ENCODE data around the gene ANKRD34A.

The ANKRD34A gene

DNA sequence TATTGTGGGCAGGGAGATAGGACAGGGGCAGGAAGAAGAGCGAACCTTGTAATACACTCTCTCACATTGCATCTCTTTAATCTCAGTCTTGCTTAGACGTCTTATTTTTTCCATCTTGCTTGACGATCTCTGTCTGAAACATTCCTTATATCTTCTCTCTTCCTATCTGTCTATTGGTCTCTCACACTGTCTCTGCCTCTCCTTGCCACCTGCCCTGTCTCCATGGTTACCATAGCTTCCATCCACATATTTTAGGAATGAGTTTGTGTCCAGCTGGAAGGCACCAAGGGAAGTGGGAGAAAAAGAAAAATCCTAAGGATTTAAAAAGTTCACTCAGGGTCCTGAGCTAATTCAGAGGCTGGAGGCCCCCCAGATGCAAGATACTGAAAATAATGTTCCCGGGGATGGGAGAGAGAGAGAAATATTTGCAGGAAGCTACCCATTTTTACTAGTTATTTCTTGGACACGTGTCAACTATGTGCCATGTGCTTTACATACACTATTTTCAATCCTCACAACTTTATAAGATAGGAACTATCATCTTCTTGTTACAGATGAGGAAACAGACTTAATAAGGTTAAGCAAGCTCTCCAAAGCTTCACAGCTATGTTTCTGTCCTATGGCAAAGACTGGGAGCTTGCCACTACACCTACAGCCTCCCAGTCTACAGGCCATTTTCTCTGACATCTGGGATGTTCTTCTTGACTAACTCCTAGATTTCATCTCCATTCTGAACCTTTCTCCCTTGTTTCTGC is 933 bp downstream of the ANKRD34A start:
- Mint-ChIP-seq H3K4me1 (ENCODE audit: low read depth) (peaks cover 47% of the 10 kb centered on the region), H3K4me3 (peak overlapping the region; percentile 95), H3K9me3 (peaks cover 14% of the 10 kb centered on the region), H3K27ac (peak overlapping the region; percentile 86), H3K27me3 (ENCODE audit: low read depth) (peaks cover 6% of the 10 kb centered on the region), H3K36me3 (ENCODE audit: low read depth) (peaks cover 10% of the 10 kb centered on the region)

DNA sequence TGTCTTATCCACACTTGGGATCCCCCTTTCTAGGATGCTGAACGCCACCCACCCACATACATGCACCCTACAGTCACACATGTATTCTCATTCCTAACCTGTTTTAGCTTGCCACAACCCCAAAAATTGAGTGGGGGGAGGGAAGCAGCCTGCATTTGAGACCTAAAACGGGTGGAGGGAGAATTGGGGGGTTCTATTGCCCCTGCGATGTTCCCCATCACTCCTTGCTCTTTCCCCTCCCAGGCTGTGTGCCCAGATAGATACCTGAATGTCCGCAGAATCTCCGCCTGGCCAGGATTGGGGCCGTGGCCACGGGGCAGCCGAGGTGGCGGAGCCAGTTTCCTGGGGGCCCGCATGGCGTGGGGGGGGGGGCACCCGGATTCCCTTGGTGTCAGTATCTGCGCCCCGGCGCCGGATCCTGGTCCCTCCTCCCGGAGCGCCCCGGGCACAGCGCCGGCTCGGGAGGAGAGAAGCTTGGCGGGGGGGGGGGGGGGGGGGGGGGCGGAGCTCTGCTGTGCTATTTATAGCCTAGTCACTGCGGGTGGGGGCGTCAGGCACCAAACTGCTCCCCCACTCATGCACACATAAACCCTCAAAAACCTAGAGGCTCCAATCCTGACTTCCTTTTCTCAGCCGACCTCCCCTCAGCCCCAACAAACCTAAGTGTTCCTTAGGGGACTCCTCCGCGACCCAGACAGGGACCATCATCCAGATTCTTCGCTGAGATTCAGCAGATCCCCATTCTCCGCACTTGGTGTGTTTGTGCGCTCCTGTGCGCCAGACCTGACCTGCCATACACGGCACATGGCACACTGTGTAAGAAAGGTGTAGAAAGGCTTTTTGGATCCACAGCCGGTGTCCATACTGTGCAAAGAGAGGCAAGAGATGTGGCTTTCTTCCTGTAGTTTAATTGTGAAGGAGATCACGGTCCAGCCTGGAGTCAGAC is 1.9 kb downstream of the ANKRD34A start:
- Mint-ChIP-seq H3K4me1 (ENCODE audit: low read depth) (peaks cover 52% of the 10 kb centered on the region), H3K4me3 (peak overlapping the region; percentile 95), H3K27ac (peak overlapping the region; percentile 86), H3K27me3 (ENCODE audit: low read depth) (peaks cover 6% of the 10 kb centered on the region), H3K36me3 (ENCODE audit: low read depth) (peaks cover 4% of the 10 kb centered on the region), H3K9me3 (peaks cover 5% of the 10 kb centered on the region)

DNA sequence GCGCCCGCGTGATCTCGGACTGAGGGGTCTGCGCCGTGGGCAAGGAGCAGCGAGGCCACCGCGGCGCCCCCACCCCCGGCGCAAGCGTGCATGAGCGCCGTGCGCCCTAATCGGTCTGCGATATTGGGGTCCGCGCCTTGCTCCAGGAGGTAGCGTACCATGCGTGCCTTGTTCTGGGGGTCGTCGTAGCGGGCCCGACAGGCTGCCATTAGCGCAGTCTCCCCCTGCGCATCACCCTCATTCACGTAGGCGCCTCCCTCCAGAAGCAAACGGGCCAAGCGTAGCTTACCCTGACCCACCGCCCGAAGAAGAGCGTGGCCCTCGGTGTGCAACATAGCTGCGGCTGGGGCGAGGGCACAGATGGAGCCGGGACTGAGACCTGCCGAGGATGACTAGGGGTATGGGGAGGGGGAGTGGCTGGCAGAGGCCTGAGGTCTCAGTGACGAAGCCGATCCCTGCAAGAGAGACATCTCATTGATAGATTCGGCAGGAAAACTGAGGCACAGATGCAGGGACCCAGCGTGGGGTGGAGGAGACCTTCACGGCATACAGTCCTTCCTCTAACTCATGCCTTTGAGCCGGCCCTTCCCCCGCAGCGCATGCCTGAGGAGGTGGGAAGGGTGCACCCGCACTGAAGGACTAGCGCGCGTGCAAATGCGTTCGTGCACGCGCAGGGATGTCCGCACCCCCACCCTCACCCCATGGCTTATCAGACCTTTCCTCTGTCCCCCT is 2.8 kb downstream of the ANKRD34A start:
- peaks cover 58% of the 10 kb centered on the region for H3K4me1 Mint-ChIP-seq (ENCODE audit: low read depth)
- no peaks in the 10 kb centered on the region for H3K9me3 Mint-ChIP-seq
- H3K27me3 Mint-ChIP-seq (ENCODE audit: low read depth): peaks cover 6% of the 10 kb centered on the region
- H3K36me3 Mint-ChIP-seq (ENCODE audit: low read depth): peaks cover 2% of the 10 kb centered on the region
- peak overlapping the region; percentile 67 for H3K27ac Mint-ChIP-seq
- peak overlapping the region; percentile 95 for H3K4me3 Mint-ChIP-seq

DNA sequence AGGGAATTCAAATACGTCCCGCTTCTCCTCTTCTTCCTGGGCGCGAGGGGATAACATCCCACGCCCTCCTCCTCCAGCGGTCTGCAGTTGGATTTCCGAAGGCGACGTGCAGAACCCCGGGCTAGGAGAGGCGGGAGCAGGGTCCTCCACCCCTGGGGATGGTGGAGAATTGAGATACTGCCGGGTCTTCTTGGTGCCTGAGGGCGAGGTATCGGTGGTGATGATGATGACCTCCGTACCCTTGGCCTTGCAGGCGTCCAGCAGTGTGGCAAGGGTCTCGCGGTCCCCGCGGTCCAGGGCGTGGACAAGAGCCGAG is 3.3 kb downstream of the ANKRD34A start:
- H3K36me3 Mint-ChIP-seq (ENCODE audit: low read depth): peaks cover 2% of the 10 kb centered on the region
- peak overlapping the region; percentile 95 for H3K4me3 Mint-ChIP-seq
- no peak overlapping the region for H3K27ac Mint-ChIP-seq
- H3K9me3 Mint-ChIP-seq: no peaks in the 10 kb centered on the region
- H3K27me3 Mint-ChIP-seq (ENCODE audit: low read depth): peaks cover 6% of the 10 kb centered on the region
- peaks cover 60% of the 10 kb centered on the region for H3K4me1 Mint-ChIP-seq (ENCODE audit: low read depth)

DNA sequence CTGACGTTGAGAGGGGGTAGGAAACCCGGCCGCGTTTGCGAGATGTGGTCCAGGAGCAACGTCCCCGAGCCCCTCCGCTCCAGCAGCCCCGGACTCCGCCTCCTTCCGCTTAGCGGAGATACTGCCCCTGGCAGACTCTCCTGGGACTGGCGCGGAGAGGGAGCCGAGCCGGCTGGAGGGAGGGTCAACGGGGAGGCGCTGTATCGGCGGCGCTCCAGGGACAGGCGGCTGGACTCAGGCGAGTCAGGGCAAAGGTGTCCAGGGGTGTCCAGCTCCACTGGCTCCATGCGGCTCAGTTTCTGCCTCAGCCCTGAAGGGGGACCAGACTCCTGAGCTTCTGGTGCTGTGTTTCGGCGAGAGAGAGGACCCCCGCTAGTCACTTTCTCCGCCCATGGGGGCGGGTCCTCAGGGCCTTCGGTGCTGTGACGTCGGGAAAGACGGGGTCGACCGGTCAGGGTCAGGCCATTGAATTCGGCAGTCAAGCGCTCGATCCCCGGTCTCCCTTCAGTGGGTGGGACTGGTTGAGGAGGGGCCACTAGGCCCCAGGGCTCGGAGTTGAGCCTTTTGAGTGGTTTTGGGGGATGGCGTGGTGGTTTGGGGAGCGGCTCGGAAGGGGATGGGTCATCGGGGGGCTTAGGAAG is 3.8 kb downstream of the ANKRD34A start:
- Mint-ChIP-seq H3K9me3 (no peaks in the 10 kb centered on the region), H3K27ac (no peak overlapping the region), H3K4me1 (ENCODE audit: low read depth) (peaks cover 64% of the 10 kb centered on the region), H3K27me3 (ENCODE audit: low read depth) (peaks cover 6% of the 10 kb centered on the region), H3K36me3 (ENCODE audit: low read depth) (peaks cover 2% of the 10 kb centered on the region), H3K4me3 (peak overlapping the region; percentile 95)

DNA sequence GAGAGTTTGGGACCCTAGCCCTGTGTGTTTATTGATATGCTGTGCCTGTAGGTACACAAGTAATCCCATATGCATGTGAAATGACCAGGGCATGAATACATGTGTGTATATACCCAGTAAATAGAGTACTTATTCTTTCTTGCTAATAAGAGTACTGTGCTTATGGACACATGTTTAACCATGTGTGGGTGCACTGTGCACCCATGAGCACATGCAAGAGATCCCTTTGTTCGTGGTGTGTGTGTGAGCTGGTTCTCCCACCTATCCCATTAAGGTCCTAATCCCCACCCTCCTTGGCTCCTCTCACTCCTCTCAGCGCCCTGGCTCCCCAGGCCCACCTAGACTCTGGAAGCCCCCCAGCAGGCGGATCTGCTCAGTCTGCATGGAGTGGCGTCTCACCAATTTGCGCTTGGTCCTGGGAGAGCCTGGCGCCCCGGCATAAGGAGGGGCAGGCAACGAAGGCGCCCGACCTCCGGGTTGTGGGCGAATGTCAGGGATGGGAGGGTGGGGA is 4.4 kb downstream of the ANKRD34A start:
- no peak overlapping the region for H3K27ac Mint-ChIP-seq
- H3K4me3 Mint-ChIP-seq: no peak overlapping the region
- no peaks in the 10 kb centered on the region for H3K9me3 Mint-ChIP-seq
- H3K27me3 Mint-ChIP-seq (ENCODE audit: low read depth): peaks cover 6% of the 10 kb centered on the region
- H3K4me1 Mint-ChIP-seq (ENCODE audit: low read depth): peaks cover 67% of the 10 kb centered on the region
- H3K36me3 Mint-ChIP-seq (ENCODE audit: low read depth): peaks cover 4% of the 10 kb centered on the region

DNA sequence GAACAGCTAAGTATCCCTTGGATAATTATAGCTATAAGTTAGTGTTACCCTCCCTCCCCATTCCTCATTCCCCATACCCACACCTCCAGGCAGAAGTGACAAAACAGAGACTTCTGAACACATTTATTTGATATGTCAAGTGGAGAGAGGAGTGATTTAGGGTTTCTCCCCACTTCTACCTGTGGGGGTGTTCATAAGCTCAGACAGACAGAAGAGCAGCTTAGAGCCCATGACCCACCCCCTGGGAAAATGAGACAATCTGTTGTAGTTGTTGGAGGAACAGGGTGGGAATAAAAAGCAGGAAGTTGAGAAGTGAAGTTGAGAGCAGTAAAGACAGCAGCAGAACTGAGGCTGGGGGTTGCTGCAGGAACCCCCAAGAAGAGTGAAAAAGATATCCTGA is 5.0 kb downstream of the ANKRD34A start:
- H3K27ac Mint-ChIP-seq: no peak overlapping the region
- no peaks in the 10 kb centered on the region for H3K9me3 Mint-ChIP-seq
- peaks cover 6% of the 10 kb centered on the region for H3K36me3 Mint-ChIP-seq (ENCODE audit: low read depth)
- peaks cover 6% of the 10 kb centered on the region for H3K27me3 Mint-ChIP-seq (ENCODE audit: low read depth)
- H3K4me1 Mint-ChIP-seq (ENCODE audit: low read depth): peaks cover 70% of the 10 kb centered on the region
- H3K4me3 Mint-ChIP-seq: peak overlapping the region; percentile 15

DNA sequence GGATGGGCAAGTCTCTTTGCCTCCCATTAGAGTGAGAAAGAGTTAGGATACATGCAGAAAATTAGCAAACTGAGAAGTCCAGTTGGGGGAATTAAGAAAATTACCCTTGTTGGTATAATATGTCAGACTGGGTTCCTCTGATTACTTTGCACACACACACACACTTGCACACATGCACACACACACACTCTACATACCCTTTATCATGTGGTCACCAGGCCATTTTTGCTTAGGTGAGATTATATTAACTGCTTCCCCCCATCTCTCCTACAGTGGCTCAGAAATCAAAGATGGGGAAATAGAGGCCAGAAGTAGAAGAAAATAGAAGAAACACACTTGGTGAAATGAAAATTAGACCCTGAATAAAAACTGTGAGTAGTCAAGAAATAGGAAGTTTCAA is 5.6 kb downstream of the ANKRD34A start:
- H3K4me1 Mint-ChIP-seq (ENCODE audit: low read depth): peaks cover 67% of the 10 kb centered on the region
- peaks cover 6% of the 10 kb centered on the region for H3K27me3 Mint-ChIP-seq (ENCODE audit: low read depth)
- no peak overlapping the region for H3K4me3 Mint-ChIP-seq
- H3K36me3 Mint-ChIP-seq (ENCODE audit: low read depth): peaks cover 6% of the 10 kb centered on the region
- H3K9me3 Mint-ChIP-seq: no peaks in the 10 kb centered on the region
- H3K27ac Mint-ChIP-seq: no peak overlapping the region

DNA sequence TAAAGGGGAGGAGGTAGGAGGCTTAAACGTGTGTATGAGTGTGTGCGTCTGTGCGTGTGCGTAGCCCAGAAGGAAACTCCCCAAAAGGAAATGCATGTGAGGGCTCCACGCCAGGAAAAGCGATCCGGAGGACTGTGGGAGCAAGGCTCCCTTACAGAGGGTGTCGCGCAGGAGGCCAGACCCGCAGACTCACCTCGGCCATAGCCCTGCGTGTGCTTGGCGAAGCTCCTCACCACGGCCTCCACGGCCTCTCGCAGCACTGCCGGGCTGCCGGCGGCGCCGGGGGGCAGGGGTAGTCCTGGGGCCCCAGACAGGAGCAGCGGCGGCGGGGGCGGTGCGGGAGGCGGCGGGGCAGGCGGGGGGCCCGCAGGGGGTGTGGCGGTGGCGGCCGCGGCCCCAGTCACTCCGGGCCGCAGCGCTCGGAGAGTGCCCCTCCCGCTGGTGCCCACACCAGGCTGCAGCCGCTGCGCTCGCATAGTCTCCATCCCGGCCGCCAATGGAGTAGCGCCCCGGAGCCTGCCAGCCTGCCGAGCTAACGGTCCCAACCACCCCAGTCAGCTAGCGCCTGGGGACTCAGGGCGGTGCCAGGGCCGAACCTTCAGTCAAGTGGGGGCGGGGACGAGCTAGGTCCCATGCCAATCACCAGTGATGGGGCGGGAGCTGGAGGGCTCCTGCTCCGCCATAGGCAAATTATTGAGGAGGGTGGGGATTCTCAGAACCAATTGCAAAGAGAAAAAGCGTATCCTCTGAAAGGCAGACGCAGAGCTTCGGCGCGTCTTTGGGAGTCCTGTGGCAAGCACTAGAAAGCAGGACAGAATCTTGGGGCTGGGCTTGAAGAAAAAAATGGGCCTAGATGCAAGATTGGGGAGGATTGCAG is 6.7 kb downstream of the ANKRD34A start, which contains the start of gene LIX1L:
LIX1L (minus strand) TSS at position 575 of the 877 bp plus-strand sequence; CDS start at position 485, 90 bp downstream.
- H3K4me1 Mint-ChIP-seq (ENCODE audit: low read depth): peaks cover 56% of the 10 kb centered on the region
- peaks cover 4% of the 10 kb centered on the region for H3K36me3 Mint-ChIP-seq (ENCODE audit: low read depth)
- H3K9me3 Mint-ChIP-seq: no peaks in the 10 kb centered on the region
- H3K27me3 Mint-ChIP-seq (ENCODE audit: low read depth): peaks cover 6% of the 10 kb centered on the region
- peak within 1 kb of the TSS; percentile 92 for H3K27ac Mint-ChIP-seq
- H3K4me3 Mint-ChIP-seq: peak within 1 kb of the TSS; percentile 96

DNA sequence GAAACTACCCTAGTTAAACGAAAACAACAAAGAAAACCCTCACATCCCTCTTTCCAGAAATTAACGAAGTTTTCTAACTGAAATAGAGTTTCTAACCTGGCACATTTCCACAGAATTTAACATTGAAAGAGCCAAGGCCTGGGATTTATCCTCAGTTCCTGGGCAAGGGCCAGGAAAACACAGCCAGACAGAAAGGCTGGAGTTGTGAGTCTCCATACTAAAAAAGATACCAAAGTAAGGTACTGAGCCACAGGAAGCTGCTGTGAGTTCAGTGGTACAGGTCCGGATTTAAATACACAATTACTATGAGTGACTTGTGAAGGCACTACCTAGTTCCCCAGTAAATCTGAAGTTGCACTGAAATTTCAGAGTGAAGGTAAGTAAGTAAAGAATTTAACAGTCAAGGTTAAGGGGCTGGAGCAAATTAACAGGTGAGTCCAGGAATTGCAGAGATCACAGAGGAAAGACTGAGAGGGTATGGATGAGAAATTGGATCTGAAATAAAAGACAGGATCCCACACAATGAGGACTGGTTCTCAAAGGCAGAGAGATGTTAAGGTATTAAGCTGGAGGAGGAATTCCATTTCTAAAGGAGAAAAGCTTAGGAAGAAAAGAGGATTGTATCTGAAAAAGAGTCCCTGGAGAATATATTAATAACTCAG is 7.5 kb downstream of the ANKRD34A start:
- peaks cover 6% of the 10 kb centered on the region for H3K27me3 Mint-ChIP-seq (ENCODE audit: low read depth)
- H3K9me3 Mint-ChIP-seq: no peaks in the 10 kb centered on the region
- peaks cover 52% of the 10 kb centered on the region for H3K4me1 Mint-ChIP-seq (ENCODE audit: low read depth)
- peak overlapping the region; percentile 96 for H3K4me3 Mint-ChIP-seq
- H3K27ac Mint-ChIP-seq: peak overlapping the region; percentile 92
- H3K36me3 Mint-ChIP-seq (ENCODE audit: low read depth): peaks cover 8% of the 10 kb centered on the region

DNA sequence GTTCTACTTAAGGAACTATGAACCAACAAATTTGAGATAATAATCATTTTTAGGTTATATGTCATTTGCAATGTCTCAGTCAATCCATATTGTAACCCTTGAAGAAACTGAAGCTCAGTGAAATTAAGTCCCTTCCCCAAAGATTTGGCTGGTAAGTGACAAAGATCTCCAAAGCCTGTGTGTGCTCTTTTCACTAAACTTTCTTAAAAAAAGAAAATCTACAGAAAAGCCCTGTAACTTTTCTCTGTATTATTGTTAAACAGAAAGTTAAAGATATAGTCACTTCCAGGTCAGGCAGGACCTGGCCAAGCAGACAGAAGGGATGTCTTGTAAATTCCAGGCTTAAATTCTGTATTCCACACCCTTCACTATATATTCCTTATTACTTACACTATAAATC is 8.0 kb downstream of the ANKRD34A start:
- peak overlapping the region; percentile 92 for H3K27ac Mint-ChIP-seq
- H3K4me3 Mint-ChIP-seq: peak overlapping the region; percentile 96
- no peaks in the 10 kb centered on the region for H3K9me3 Mint-ChIP-seq
- H3K27me3 Mint-ChIP-seq (ENCODE audit: low read depth): peaks cover 6% of the 10 kb centered on the region
- H3K36me3 Mint-ChIP-seq (ENCODE audit: low read depth): peaks cover 11% of the 10 kb centered on the region
- peaks cover 52% of the 10 kb centered on the region for H3K4me1 Mint-ChIP-seq (ENCODE audit: low read depth)

DNA sequence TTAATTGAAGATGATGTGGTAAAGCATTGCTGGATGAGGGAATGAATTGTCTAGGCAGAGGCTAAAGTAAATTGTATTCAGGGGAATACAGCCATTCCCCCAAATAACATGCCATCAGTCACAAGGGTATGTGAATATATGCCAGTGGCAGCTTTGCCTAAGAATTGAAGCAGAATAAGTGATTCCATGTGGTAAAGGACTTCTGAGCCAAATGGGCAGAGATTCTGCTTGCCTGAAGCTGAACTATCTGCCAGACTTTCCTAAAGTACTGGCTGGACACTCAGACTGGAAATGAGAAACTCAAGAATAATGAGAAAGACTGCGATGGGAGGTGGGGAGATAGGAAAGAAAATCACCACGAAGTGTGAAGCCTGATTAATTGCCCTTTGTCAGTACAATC is 8.9 kb downstream of the ANKRD34A start:
- Mint-ChIP-seq H3K9me3 (no peaks in the 10 kb centered on the region), H3K27ac (no peak overlapping the region), H3K36me3 (ENCODE audit: low read depth) (peaks cover 11% of the 10 kb centered on the region), H3K4me3 (peak overlapping the region; percentile 33), H3K4me1 (ENCODE audit: low read depth) (peaks cover 55% of the 10 kb centered on the region), H3K27me3 (ENCODE audit: low read depth) (peaks cover 6% of the 10 kb centered on the region)

DNA sequence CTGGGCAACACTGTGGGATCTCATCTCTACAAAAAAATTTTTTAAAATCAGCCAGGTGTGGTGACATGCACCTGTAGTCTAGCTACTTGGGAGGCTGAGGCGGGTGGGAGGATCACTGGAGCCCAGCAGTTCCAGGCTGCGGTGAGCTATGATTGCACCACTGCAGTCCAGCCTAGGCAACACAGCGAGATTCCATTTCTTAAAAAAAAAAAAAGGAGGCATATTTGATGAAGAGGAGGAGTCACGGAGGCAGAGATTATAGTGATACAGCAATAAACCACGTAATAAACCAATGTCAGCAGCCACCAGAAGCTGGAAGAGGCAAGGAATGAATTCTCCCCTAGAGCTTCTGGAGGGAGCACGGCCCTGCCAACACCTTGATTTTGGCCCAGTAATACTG is 10.5 kb downstream of the ANKRD34A start:
- no peaks in the 10 kb centered on the region for H3K9me3 Mint-ChIP-seq
- H3K27me3 Mint-ChIP-seq (ENCODE audit: low read depth): no peaks in the 10 kb centered on the region
- peaks cover 48% of the 10 kb centered on the region for H3K4me1 Mint-ChIP-seq (ENCODE audit: low read depth)
- H3K27ac Mint-ChIP-seq: no peak overlapping the region
- H3K36me3 Mint-ChIP-seq (ENCODE audit: low read depth): peaks cover 18% of the 10 kb centered on the region
- H3K4me3 Mint-ChIP-seq: no peak overlapping the region
